Measurements from ENCODE around the gene REM2.

REM2 gene

DNA sequence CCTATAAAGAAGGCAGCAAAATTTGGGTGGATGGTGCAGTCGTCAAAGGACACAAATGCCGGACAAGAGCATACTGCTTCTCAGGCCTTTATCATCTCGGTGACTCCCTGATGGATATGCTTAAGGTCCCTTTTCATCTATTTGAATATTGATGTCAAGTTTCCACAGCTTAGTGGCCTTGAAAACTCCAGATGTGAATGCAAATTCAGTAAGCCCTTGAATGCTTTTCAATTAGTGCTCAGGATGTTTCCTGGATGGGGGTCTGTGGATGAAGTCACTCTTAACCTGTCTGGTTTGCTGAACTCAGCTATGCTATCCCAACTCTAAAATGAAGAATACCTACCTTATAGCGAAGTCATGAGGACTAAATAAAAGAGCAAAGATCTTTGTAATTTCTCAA is 10.7 kb downstream of the REM2 start:
- H3K4me3 ChIP-seq (ENCODE audit: low read length): peak overlapping the region; percentile 27
- H3K27ac ChIP-seq (ENCODE audit: low read depth, low read length): peak overlapping the region; percentile 47
- no peaks in the 10 kb centered on the region for H3K79me2 ChIP-seq (ENCODE audit: control insufficient read depth, low read length)
- no peaks in the 10 kb centered on the region for H3K9me2 ChIP-seq (replicated peaks; ENCODE audit: control insufficient read depth, low read length)
- peaks cover 4% of the 10 kb centered on the region for H3K36me3 ChIP-seq (ENCODE audit: control insufficient read depth, low read length)
- no peaks in the 10 kb centered on the region for H3K9me3 ChIP-seq (ENCODE audit: control insufficient read depth, insufficient read depth, low read length)
- peak overlapping the region; percentile 55 for H3K4me2 ChIP-seq (ENCODE audit: low read length)
- TF ChIP-seq CTCF (IDR thresholded peaks at IDR 0.05; ENCODE audit: low read depth, low read length, poor library complexity, severe bottlenecking): no peak
- no peak for TF ChIP-seq EZH2phosphoT487 (IDR thresholded peaks at IDR 0.05; ENCODE audit: borderline replicate concordance, low read length)
- H3K27me3 ChIP-seq (ENCODE audit: control insufficient read depth, low read length): no peaks in the 10 kb centered on the region
- H3K4me1 ChIP-seq (ENCODE audit: control insufficient read depth, low read length): peaks cover 42% of the 10 kb centered on the region
- peaks cover 17% of the 10 kb centered on the region for H3F3A ChIP-seq (ENCODE audit: control insufficient read depth, insufficient read depth)
- no peaks in the 10 kb centered on the region for H4K20me1 ChIP-seq (ENCODE audit: control insufficient read depth, insufficient read depth, low read depth, low read length)

GRCh38 chr14:22895402-22895801 is 12.4 kb downstream of the REM2 start:
- Histone ChIP-seq H3K4me1 (ENCODE audit: control insufficient read depth, low read length) (peaks cover 32% of the 10 kb centered on the region), H3K9me3 (ENCODE audit: control insufficient read depth, insufficient read depth, low read length) (no peaks in the 10 kb centered on the region), H3K27me3 (ENCODE audit: control insufficient read depth, low read length) (no peaks in the 10 kb centered on the region), H3K79me2 (ENCODE audit: control insufficient read depth, low read length) (no peaks in the 10 kb centered on the region), H3K9me2 (replicated peaks; ENCODE audit: control insufficient read depth, low read length) (no peaks in the 10 kb centered on the region), H4K20me1 (ENCODE audit: control insufficient read depth, insufficient read depth, low read depth, low read length) (peaks cover 2% of the 10 kb centered on the region; the same call in 1 of the 2 replicates), H3K4me3 (ENCODE audit: low read length) (no peak overlapping the region), H3K27ac (ENCODE audit: low read depth, low read length) (no peak overlapping the region), H3K36me3 (ENCODE audit: control insufficient read depth, low read length) (peaks cover 20% of the 10 kb centered on the region), H3K4me2 (ENCODE audit: low read length) (no peak overlapping the region), H3F3A (ENCODE audit: control insufficient read depth, insufficient read depth) (peaks cover 13% of the 10 kb centered on the region)
- TF ChIP-seq CTCF (IDR thresholded peaks at IDR 0.05; ENCODE audit: low read depth, low read length, poor library complexity, severe bottlenecking): no peak
- TF ChIP-seq EZH2phosphoT487 (IDR thresholded peaks at IDR 0.05; ENCODE audit: borderline replicate concordance, low read length): no peak

- Histone ChIP-seq H4K20me1 (ENCODE audit: control insufficient read depth, insufficient read depth, low read depth, low read length) (peaks cover 2% of the 10 kb centered on the region; the same call in 1 of the 2 replicates), H3K4me2 (ENCODE audit: low read length) (no peak overlapping the region), H3K9me2 (replicated peaks; ENCODE audit: control insufficient read depth, low read length) (no peaks in the 10 kb centered on the region), H3K36me3 (ENCODE audit: control insufficient read depth, low read length) (peaks cover 28% of the 10 kb centered on the region), H3K4me3 (ENCODE audit: low read length) (no peak overlapping the region), H3F3A (ENCODE audit: control insufficient read depth, insufficient read depth) (peaks cover 18% of the 10 kb centered on the region), H3K79me2 (ENCODE audit: control insufficient read depth, low read length) (no peaks in the 10 kb centered on the region), H3K27ac (ENCODE audit: low read depth, low read length) (no peak overlapping the region), H3K4me1 (ENCODE audit: control insufficient read depth, low read length) (peaks cover 29% of the 10 kb centered on the region), H3K27me3 (ENCODE audit: control insufficient read depth, low read length) (no peaks in the 10 kb centered on the region), H3K9me3 (ENCODE audit: control insufficient read depth, insufficient read depth, low read length) (no peaks in the 10 kb centered on the region)
- TF ChIP-seq CTCF (IDR thresholded peaks at IDR 0.05; ENCODE audit: low read depth, low read length, poor library complexity, severe bottlenecking) (no peak), EZH2phosphoT487 (IDR thresholded peaks at IDR 0.05; ENCODE audit: borderline replicate concordance, low read length) (no peak)
Measured at GRCh38 chr14:22896356-22896755, 13.3 kb downstream of the REM2 start.

All from DOHH2 (cell line).